Ishikawa (cell line): ENCODE measurements around the gene ANK2.

Experiments used
- CEBPB ChIP-seq: IDR thresholded peaks from 2 replicates; pipeline ENCODE4 v1.6.1; 2012
- CREB1 ChIP-seq: IDR thresholded peaks from 2 replicates; pipeline ENCODE4 v1.6.1; 2012; ENCODE audit warnings: low read depth
- EGR1 ChIP-seq: IDR thresholded peaks from 2 replicates; pipeline ENCODE4 v1.6.1; 2012
- EP300 ChIP-seq: IDR thresholded peaks from 2 replicates; pipeline ENCODE4 v1.6.1; 2012; ENCODE audit warnings: borderline replicate concordance
- FOXM1 ChIP-seq: IDR thresholded peaks from 2 replicates; pipeline ENCODE4 v1.6.1; 2012; ENCODE audit warnings: low read depth, borderline replicate concordance
- MAX ChIP-seq: IDR thresholded peaks from 2 replicates; pipeline ENCODE4 v1.6.1; 2012
- NFIC ChIP-seq: IDR thresholded peaks from 2 replicates; pipeline ENCODE4 v1.6.1; 2012
- RAD21 ChIP-seq: IDR thresholded peaks from 2 replicates; pipeline ENCODE4 v1.6.1; 2012; ENCODE audit warnings: low read depth
- TAF1 ChIP-seq: IDR thresholded peaks from 2 replicates; pipeline ENCODE4 v1.6.1; 2012; ENCODE audit warnings: low read depth, mild to moderate bottlenecking
- TCF12 ChIP-seq: IDR thresholded peaks from 2 replicates; pipeline ENCODE4 v1.6.1; 2012; ENCODE audit warnings: low read depth
- USF1 ChIP-seq: IDR thresholded peaks from 2 replicates; pipeline ENCODE4 v1.6.1; 2012
- YY1 ChIP-seq: IDR thresholded peaks from 2 replicates; pipeline ENCODE4 v1.6.1; 2012; ENCODE audit warnings: low read depth
- TF ChIP-seq, protein P1 (sequence below): IDR thresholded peaks from 2 replicates; pipeline ENCODE4 v1.6.1; 2012; ENCODE audit warnings: low read depth, mild to moderate bottlenecking

- no peak for TF ChIP-seq MAX
- no peak for TF ChIP-seq EP300
- TF ChIP-seq EGR1: no peak
- TF ChIP-seq TAF1: no peak
- no peak for TF ChIP-seq CREB1
- TF ChIP-seq, protein P1, sequence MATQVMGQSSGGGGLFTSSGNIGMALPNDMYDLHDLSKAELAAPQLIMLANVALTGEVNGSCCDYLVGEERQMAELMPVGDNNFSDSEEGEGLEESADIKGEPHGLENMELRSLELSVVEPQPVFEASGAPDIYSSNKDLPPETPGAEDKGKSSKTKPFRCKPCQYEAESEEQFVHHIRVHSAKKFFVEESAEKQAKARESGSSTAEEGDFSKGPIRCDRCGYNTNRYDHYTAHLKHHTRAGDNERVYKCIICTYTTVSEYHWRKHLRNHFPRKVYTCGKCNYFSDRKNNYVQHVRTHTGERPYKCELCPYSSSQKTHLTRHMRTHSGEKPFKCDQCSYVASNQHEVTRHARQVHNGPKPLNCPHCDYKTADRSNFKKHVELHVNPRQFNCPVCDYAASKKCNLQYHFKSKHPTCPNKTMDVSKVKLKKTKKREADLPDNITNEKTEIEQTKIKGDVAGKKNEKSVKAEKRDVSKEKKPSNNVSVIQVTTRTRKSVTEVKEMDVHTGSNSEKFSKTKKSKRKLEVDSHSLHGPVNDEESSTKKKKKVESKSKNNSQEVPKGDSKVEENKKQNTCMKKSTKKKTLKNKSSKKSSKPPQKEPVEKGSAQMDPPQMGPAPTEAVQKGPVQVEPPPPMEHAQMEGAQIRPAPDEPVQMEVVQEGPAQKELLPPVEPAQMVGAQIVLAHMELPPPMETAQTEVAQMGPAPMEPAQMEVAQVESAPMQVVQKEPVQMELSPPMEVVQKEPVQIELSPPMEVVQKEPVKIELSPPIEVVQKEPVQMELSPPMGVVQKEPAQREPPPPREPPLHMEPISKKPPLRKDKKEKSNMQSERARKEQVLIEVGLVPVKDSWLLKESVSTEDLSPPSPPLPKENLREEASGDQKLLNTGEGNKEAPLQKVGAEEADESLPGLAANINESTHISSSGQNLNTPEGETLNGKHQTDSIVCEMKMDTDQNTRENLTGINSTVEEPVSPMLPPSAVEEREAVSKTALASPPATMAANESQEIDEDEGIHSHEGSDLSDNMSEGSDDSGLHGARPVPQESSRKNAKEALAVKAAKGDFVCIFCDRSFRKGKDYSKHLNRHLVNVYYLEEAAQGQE: no peak
- TF ChIP-seq YY1: no peak
- TF ChIP-seq NFIC: no peak
- no peak for TF ChIP-seq RAD21
- no peak for TF ChIP-seq CEBPB
- no peak for TF ChIP-seq TCF12
- no peak for TF ChIP-seq USF1
- no peak for TF ChIP-seq FOXM1
Measured at GRCh38 chr4:113162089-113162488, 112.6 kb downstream of the ANK2 start.
